Cardiac muscle cell (in vitro differentiated cells and primary cell): ENCODE data around the gene CAPN3. TPM values are rescaled to one million over a fixed set of nuclear protein-coding genes. Genes with fewer than 3 reads are reported as not detected.
A peak's percentile ranks its signal among the peaks of the same experiment; 100 is the strongest.

Experiments
- DNase-seq, 2 donors: peaks; one replicate each; pipeline versions ENCODE4 v3.0.0 to v3.0.0-alpha.2; 2010 to 2017; ENCODE audit warnings: low read depth in 1 of 2, low spot score in 1 of 2
- H3K27ac ChIP-seq: fragments of 200-600 bp; sonication (generic); 2 replicates; pipeline ENCODE4 v1.5.1; 2016
- H3K27me3 ChIP-seq: fragments of 200-600 bp; sonication (generic); 2 replicates; pipeline ENCODE4 v1.6.0; 2016; ENCODE audit warnings: control low read depth
- H3K36me3 ChIP-seq: fragments of 200-600 bp; sonication (generic); 2 replicates; pipeline ENCODE4 v1.5.1; 2016; ENCODE audit warnings: control low read depth
- H3K4me1 ChIP-seq: fragments of 200-600 bp; sonication (generic); 2 replicates; pipeline ENCODE4 v1.8.1; 2017; ENCODE audit warnings: low read depth, mild to moderate bottlenecking, mixed run types
- H3K4me3 ChIP-seq: fragments of 200-600 bp; sonication (generic); 2 replicates; pipeline ENCODE4 v1.5.1; 2016; ENCODE audit warnings: mild to moderate bottlenecking
- H3K9me3 ChIP-seq: fragments of 200-600 bp; sonication (generic); 2 replicates; pipeline ENCODE4 v1.5.1; 2017; ENCODE audit warnings: low read depth, mild to moderate bottlenecking, control low read depth
- CTCF ChIP-seq: IDR thresholded peaks from 2 replicates; pipeline ENCODE4 v1.5.1; 2012; ENCODE audit warnings: low read depth, mild to moderate bottlenecking, low read length
- polyA plus RNA-seq: library from polyadenylated mRNA; unstranded; fragments of >200 nt; fragmentation: Nextera tagmentation; extraction: Ambion mirVana; gene quantifications from 2 replicates; pipeline ENCODE4 v1.2.1, GENCODE V29; 2016
- total RNA-seq: library from RNA; depleted of rRNA; stranded (reverse); fragments of >200 nt; gene quantifications from 2 replicates; pipeline ENCODE4 v1.2.3, GENCODE V29; 2016

CAPN3 gene
- total and polyA plus RNA-seq, 2 experiments from 2014 or later: 47.0 to 88.3 TPM

DNA sequence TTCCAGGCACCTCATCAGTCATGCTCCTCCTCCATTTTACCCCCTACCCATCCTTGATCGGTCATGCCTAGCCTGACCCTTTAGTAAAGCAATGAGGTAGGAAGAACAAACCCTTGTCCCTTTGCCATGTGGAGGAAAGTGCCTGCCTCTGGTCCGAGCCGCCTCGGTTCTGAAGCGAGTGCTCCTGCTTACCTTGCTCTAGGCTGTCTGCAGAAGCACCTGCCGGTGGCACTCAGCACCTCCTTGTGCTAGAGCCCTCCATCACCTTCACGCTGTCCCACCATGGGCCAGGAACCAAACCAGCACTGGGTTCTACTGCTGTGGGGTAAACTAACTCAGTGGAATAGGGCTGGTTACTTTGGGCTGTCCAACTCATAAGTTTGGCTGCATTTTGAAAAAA is 52.6 kb downstream of the CAPN3 start:
- TF ChIP-seq CTCF: no peak
- H3K4me1 ChIP-seq: peaks cover 3% of the 10 kb centered on the region
- no peak for DNase-seq
- H3K4me3 ChIP-seq: no peak overlapping the region
- H3K9me3 ChIP-seq: no peaks in the 10 kb centered on the region
- peaks cover 9% of the 10 kb centered on the region for H3K36me3 ChIP-seq
- no peak overlapping the region for H3K27ac ChIP-seq
- no peaks in the 10 kb centered on the region for H3K27me3 ChIP-seq

GRCh38 chr15:42413920-42414319 is 54.6 kb downstream of the CAPN3 start:
- no peak for TF ChIP-seq CTCF
- peaks cover 3% of the 10 kb centered on the region for H3K4me1 ChIP-seq
- H3K27ac ChIP-seq: peak overlapping the region; percentile 81
- no peak for DNase-seq
- H3K4me3 ChIP-seq: no peak overlapping the region
- H3K36me3 ChIP-seq: peaks cover 13% of the 10 kb centered on the region
- H3K27me3 ChIP-seq: no peaks in the 10 kb centered on the region
- no peaks in the 10 kb centered on the region for H3K9me3 ChIP-seq

- no peak for DNase-seq
- no peak for TF ChIP-seq CTCF
- no peaks in the 10 kb centered on the region for H3K4me1 ChIP-seq
- H3K27ac ChIP-seq: no peak overlapping the region
- no peaks in the 10 kb centered on the region for H3K9me3 ChIP-seq
- H3K27me3 ChIP-seq: no peaks in the 10 kb centered on the region
- no peak overlapping the region for H3K4me3 ChIP-seq
- H3K36me3 ChIP-seq: peaks cover 53% of the 10 kb centered on the region
Observed at GRCh38 chr15:42419369-42419768, 60.1 kb downstream of the CAPN3 start.

DNA sequence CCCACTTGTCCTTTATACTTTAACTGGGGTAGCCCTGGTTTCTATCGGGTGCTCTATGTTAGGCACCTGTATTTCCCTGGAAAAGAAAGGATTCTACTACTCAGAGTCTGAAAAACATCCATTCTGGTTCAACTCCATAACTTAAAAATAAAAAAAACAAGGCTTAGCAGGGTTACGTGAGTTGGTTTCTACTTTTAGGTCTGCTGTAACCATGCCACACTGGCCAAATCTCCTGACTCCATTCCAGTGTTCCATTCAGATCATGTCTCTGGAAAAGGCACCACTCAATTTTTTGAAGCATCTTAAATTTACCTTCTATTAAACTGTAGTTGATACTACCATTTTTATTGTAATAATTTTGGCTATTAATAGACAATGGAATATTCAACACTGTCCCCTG is 62.1 kb downstream of the CAPN3 start:
- H3K4me1 ChIP-seq: no peaks in the 10 kb centered on the region
- no peaks in the 10 kb centered on the region for H3K27me3 ChIP-seq
- no peaks in the 10 kb centered on the region for H3K9me3 ChIP-seq
- no peak for DNase-seq
- no peak overlapping the region for H3K27ac ChIP-seq
- H3K36me3 ChIP-seq: peaks cover 54% of the 10 kb centered on the region
- TF ChIP-seq CTCF: no peak
- no peak overlapping the region for H3K4me3 ChIP-seq

DNA sequence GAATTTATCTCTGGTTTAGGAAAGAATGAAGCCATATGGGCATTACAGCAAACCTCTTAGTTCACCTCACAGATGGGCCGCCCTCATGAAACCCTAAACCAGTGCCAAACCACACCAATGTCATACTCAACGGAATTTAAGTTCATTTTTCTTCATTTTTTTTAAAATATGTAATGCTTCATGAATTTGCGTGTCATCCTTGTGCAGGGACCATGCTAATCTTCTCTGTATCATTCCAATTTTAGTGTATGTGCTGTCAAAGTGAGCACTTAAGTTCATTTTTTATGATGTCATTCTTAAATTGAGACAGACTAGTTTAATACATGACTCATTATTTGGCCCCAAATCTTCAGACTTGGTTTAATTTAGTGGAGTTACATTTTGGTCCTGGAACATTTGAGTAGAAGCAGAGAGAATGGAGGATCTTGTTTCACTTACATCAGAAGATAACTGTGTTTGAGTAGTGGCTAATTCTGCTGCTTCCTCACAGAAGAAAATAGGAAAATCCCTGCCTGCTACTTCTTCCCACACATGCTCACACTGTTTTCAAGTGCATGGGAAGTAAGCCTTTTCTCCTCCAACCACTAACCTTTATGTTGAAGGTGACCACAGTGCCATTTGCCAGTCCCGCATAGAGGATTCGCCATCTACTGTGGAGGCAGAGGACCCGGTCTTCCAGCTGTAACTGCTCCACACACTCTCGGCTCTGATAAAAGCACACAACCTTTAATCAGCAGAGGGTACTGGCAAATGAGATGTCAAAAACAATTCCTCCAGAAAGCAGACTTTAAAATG is 68.3 kb downstream of the CAPN3 start:
- H3K27me3 ChIP-seq: no peaks in the 10 kb centered on the region
- H3K9me3 ChIP-seq: no peaks in the 10 kb centered on the region
- H3K4me3 ChIP-seq: no peak overlapping the region
- H3K27ac ChIP-seq: no peak overlapping the region
- DNase-seq: peak in 1 of 2 donors; percentile 64
- no peak for TF ChIP-seq CTCF
- H3K4me1 ChIP-seq: no peaks in the 10 kb centered on the region
- peaks cover 54% of the 10 kb centered on the region for H3K36me3 ChIP-seq
